HepG2 (cell line): Measurements from ENCODE around the gene RGS6. TPM values are rescaled to one million over a fixed set of nuclear protein-coding genes. Genes with fewer than 3 reads are reported as not detected.

Experiments used
- ATAC-seq: fragments of 200-7000 bp; cut with Tn5 transposase; 3 replicates; pipeline ENCODE4 v1.9.1; 2020; ENCODE audit warnings: mild to moderate bottlenecking, moderate library complexity
- BruUV-seq: library from RNA; stranded (reverse); fragments of 400-500 nt; replicated peaks from 2 replicates; lab custom pipeline; 2021; lab: Mats Ljungman, UMichigan
- CTCF ChIA-PET: fragments of 300-600 bp; formaldehyde crosslinking; extraction: SDS; loops from one replicate; lab custom pipeline; 2021; ENCODE audit warnings: low total read pairs, inconsistent platforms, low intra/inter-chr PET ratio; lab: Yijun Ruan, JAX
- POLR2A ChIA-PET: fragments of 350-600 bp; sonication (Branson Sonifier 250); formaldehyde crosslinking; loops from one replicate; lab custom pipeline; 2020; ENCODE audit warnings: antibody characterized with exemption, inconsistent platforms; lab: Yijun Ruan, JAX
- DNase-seq: peaks from one replicate; pipeline ENCODE4 v3.0.0-alpha.2; 2015; ENCODE audit warnings: low spot score
- FAIRE-seq: peaks from 3 replicates; lab custom pipeline; 2011; peaks lifted over from hg19 to GRCh38; lab: Jason Lieb, UNC
- H2AFZ ChIP-seq: one replicate; pipeline ENCODE4 v1.6.1; 2011; ENCODE audit warnings: low read length, inconsistent platforms
- H3K27ac ChIP-seq: fragments of 300-600 bp; 3 replicates; pipeline ENCODE4 v1.8.0; 2011; ENCODE audit warnings: mixed run types, mild to moderate bottlenecking, mixed read lengths, low read length, inconsistent platforms; ENCODE audit not compliant: insufficient read depth; ENCODE audit errors: extremely low read length
- H3K27me3 ChIP-seq, 2 experiments: fragments of 200-600 bp in 1 of 2; 2 replicates in 1 of 2; 3 replicates in 1 of 2; pipeline versions ENCODE4 v1.6.0 to v1.8.0; 2011; ENCODE audit warnings: low read length in 2 of 2, mild to moderate bottlenecking in 2 of 2, moderate library complexity in 2 of 2, inconsistent platforms in 1 of 2; ENCODE audit not compliant: insufficient read depth in 2 of 2, control insufficient read depth in 1 of 2
- H3K36me3 ChIP-seq, 2 experiments: fragments of 200-600 bp in 1 of 2; replicated peaks in 1 of 2; 2 replicates in 1 of 2; 3 replicates in 1 of 2; pipeline versions ENCODE4 v1.5.1 to v1.8.0; 2011; ENCODE audit warnings: low read length in 2 of 2, inconsistent platforms in 1 of 2; ENCODE audit not compliant: insufficient read depth in 2 of 2, control insufficient read depth in 1 of 2
- H3K4me1 ChIP-seq: 2 replicates; pipeline ENCODE4 v1.5.1; 2012; ENCODE audit warnings: low read length, inconsistent platforms; ENCODE audit not compliant: insufficient read depth
- H3K4me2 ChIP-seq: 2 replicates; pipeline ENCODE4 v1.6.0; 2011; ENCODE audit warnings: low read depth, low read length, inconsistent platforms
- H3K4me3 ChIP-seq, 3 experiments: fragments of 200-600 bp in 1 of 3; sonication (generic), shearing (Covaris generic) in 1 of 3; replicated peaks in 1 of 3; 2 replicates each; pipeline ENCODE4 v1.5.1; 2011 to 2016; ENCODE audit warnings: low read length in 3 of 3, inconsistent platforms in 2 of 3, low read depth in 2 of 3, mild to moderate bottlenecking in 2 of 3, control low read depth in 1 of 3, mixed read lengths in 1 of 3; ENCODE audit not compliant: insufficient read depth in 1 of 3
- H3K79me2 ChIP-seq: one replicate; pipeline ENCODE4 v1.6.1; 2011; ENCODE audit warnings: low read length, inconsistent platforms; ENCODE audit not compliant: insufficient read depth
- H3K9ac ChIP-seq: 2 replicates; pipeline ENCODE4 v1.6.0; 2011; ENCODE audit warnings: mild to moderate bottlenecking, low read depth, low read length, inconsistent platforms; ENCODE audit not compliant: insufficient read depth
- H3K9me3 ChIP-seq: 2 replicates; pipeline ENCODE4 v1.5.1; 2012; ENCODE audit warnings: mild to moderate bottlenecking, low read length
- H4K20me1 ChIP-seq: 2 replicates; pipeline ENCODE4 v1.6.0; 2011; ENCODE audit warnings: inconsistent platforms, mild to moderate bottlenecking, low read length, moderate library complexity; ENCODE audit not compliant: insufficient read depth
- AFF4 ChIP-seq: sonication (generic); formaldehyde crosslinking; IDR thresholded peaks from 2 replicates; pipeline ENCODE4 v1.4.0; 2020; ENCODE audit warnings: missing genetic modification reagents
- ARID3A ChIP-seq: IDR thresholded peaks from 2 replicates; pipeline ENCODE4 v1.6.1; 2012; ENCODE audit warnings: low read depth, low read length, improper control_type of control experiment
- BORCS8-MEF2B ChIP-seq: sonication (generic); formaldehyde crosslinking; IDR thresholded peaks from 2 replicates; pipeline ENCODE4 v1.8.0; 2022; ENCODE audit warnings: mild to moderate bottlenecking, missing genetic modification reagents
- HNF4G ChIP-seq, 2 experiments: sonication (generic) in 1 of 2; formaldehyde crosslinking in 1 of 2; IDR thresholded peaks; 2 replicates each; pipeline versions ENCODE4 v1.4.0 to v1.6.1; 2011 to 2020; ENCODE audit warnings: borderline replicate concordance in 2 of 2, low read depth in 2 of 2, mild to moderate bottlenecking in 2 of 2, low read length in 1 of 2, missing genetic modification reagents in 1 of 2, moderate library complexity in 1 of 2
- KLF6 ChIP-seq: IDR thresholded peaks from 2 replicates; pipeline ENCODE4 v1.8.0; 2016; ENCODE audit warnings: missing biosample characterization, missing genetic modification reagents
- NR3C1 ChIP-seq: sonication (generic); formaldehyde crosslinking; IDR thresholded peaks from 2 replicates; pipeline ENCODE4 v1.4.0; 2020; ENCODE audit warnings: missing genetic modification reagents
- RERE ChIP-seq: IDR thresholded peaks from 2 replicates; pipeline ENCODE4 v1.6.1; 2016; ENCODE audit warnings: low read depth, missing genetic modification reagents, missing compliant biosample characterization
- ZBTB25 ChIP-seq: IDR thresholded peaks from 2 replicates; pipeline ENCODE4 v1.6.1; 2018; ENCODE audit warnings: missing genetic modification reagents
- ZNF704 ChIP-seq: sonication (generic); formaldehyde crosslinking; IDR thresholded peaks from 2 replicates; pipeline ENCODE4 v1.8.1; 2023; ENCODE audit warnings: mild to moderate bottlenecking, inconsistent platforms, moderate library complexity, missing genetic modification reagents, borderline replicate concordance
- ZSCAN12 ChIP-seq: sonication (generic); formaldehyde crosslinking; IDR thresholded peaks from 2 replicates; pipeline ENCODE4 v1.9.0; 2021; ENCODE audit warnings: mild to moderate bottlenecking, missing genetic modification reagents
- in situ Hi-C: cut with HindIII; loops from 2 replicates; pipeline ENCODE4 v1.10.0; 2017; ENCODE audit warnings: low pct_unique_long_range_greater_than_20kb; ENCODE audit not compliant: extremely low pct_ligation_motif_present
- intact Hi-C: fragments of 100-400 bp; cut with micrococcal nuclease; formaldehyde crosslinking; loops from one replicate; pipeline ENCODE4 v1.10.0; 2022; ENCODE audit not compliant: unreplicated experiment
- polyA plus RNA-seq, 8 experiments: library from polyadenylated mRNA; depleted of rRNA in 3 of 8; stranded (reverse) in 7 of 8; unstranded in 1 of 8; fragments of >200 nt; fragmentation: Illumina TruSeq in 4 of 8; extraction: Trizol in 4 of 8; gene quantifications; 2 replicates each; pipeline versions ENCODE4 v1.2.1 to v1.2.3, GENCODE V29; 2011 to 2016; ENCODE audit warnings: low read depth in 4 of 8, missing spikeins in 1 of 8, mixed read lengths in 1 of 8; ENCODE audit not compliant: insufficient read depth in 1 of 8
- total RNA-seq, 5 experiments: library from RNA; depleted of rRNA; stranded (reverse); fragments of >200 nt; fragmentation: Illumina TruSeq; extraction: Trizol; gene quantifications; 2 replicates each; pipeline ENCODE4 v1.2.3, GENCODE V29; 2016; ENCODE audit warnings: low read depth in 1 of 5

RGS6 gene
- total and polyA plus RNA-seq, 2 of the 13 experiments (the other 11 are each of a cell fraction or from before 2014, with no cell fraction given): not detected

GRCh38 chr14:72311516-72311915 is 379.3 kb downstream of the RGS6 start:
- in situ Hi-C loops: no loop called here
- H3K36me3 ChIP-seq: no peaks in the 10 kb centered on the region
- H3K79me2 ChIP-seq: no peaks in the 10 kb centered on the region
- ChIA-PET POLR2A (no interaction called here), CTCF (no interaction called here)
- no peak overlapping the region for H2AFZ ChIP-seq
- FAIRE-seq (no peak), ATAC-seq (no peak), DNase-seq (no peak)
- no peak overlapping the region for H3K4me3 ChIP-seq
- H3K27me3 ChIP-seq: no peaks in the 10 kb centered on the region
- H3K4me2 ChIP-seq: no peak overlapping the region
- H3K4me1 ChIP-seq: no peaks in the 10 kb centered on the region
- H4K20me1 ChIP-seq: no peaks in the 10 kb centered on the region
- BruUV-seq: no TSS peak
- intact Hi-C loops: no loop called here
- H3K9ac ChIP-seq: no peak overlapping the region
- peaks cover under 1% of the 10 kb centered on the region; the same call in 1 of the 2 replicates for H3K9me3 ChIP-seq
- no peak overlapping the region for H3K27ac ChIP-seq
- no peak for TF ChIP-seq ZNF704 (CRISPR knock-in tag)
- no peak for TF ChIP-seq KLF6 (CRISPR knock-in tag)
- TF ChIP-seq NR3C1 (CRISPR knock-in tag): no peak
- TF ChIP-seq ARID3A: no peak
- no peak for TF ChIP-seq RERE (CRISPR knock-in tag)
- no peak for TF ChIP-seq BORCS8-MEF2B (CRISPR knock-in tag)
- no peak for TF ChIP-seq ZBTB25 (CRISPR knock-in tag)
- TF ChIP-seq ZSCAN12: no peak
- no peak for TF ChIP-seq HNF4G (IDR thresholded peaks at IDR 0.05; ENCODE audit: borderline replicate concordance, low read depth, low read length)
- TF ChIP-seq HNF4G (CRISPR knock-in tag; IDR thresholded peaks at IDR 0.05; ENCODE audit: borderline replicate concordance, low read depth): no peak
- TF ChIP-seq AFF4: no peak
